HEK293 (cell line): ENCODE data around the gene OTOR.

ENCODE experiments used
- CTCF ChIA-PET: fragments of 350-600 bp; formaldehyde crosslinking; extraction: SDS; loops from one replicate; lab custom pipeline; 2021; ENCODE audit warnings: antibody characterized with exemption; lab: Yijun Ruan, JAX
- POLR2A ChIA-PET: fragments of 300-600 bp; formaldehyde crosslinking; extraction: SDS; loops from one replicate; lab custom pipeline; 2020; ENCODE audit warnings: antibody characterized with exemption, inconsistent platforms; lab: Yijun Ruan, JAX
- H3K27ac ChIP-seq: fragments of 200-500 bp; sonication (Bioruptor generic); 2 replicates; pipeline ENCODE4 v1.5.1; 2014; ENCODE audit warnings: low read depth, low read length, control low read depth, inconsistent platforms; ENCODE audit errors: extremely low read depth
- H3K36me3 ChIP-seq, 2 experiments: fragments of 200-500 bp in 1 of 2; sonication (Bioruptor generic) in 1 of 2; 1 replicate in 1 of 2; 2 replicates in 1 of 2; pipeline ENCODE4 v1.5.1; 2014 to 2017; ENCODE audit warnings: inconsistent platforms in 2 of 2, low read length in 2 of 2; ENCODE audit not compliant: control insufficient read depth in 2 of 2, insufficient read depth in 1 of 2
- H3K4me1 ChIP-seq: fragments of 200-500 bp; sonication (Bioruptor generic); 2 replicates; pipeline ENCODE4 v1.5.1; 2014; ENCODE audit warnings: mild to moderate bottlenecking, low read length, inconsistent platforms; ENCODE audit not compliant: control insufficient read depth, insufficient read depth
- H3K4me3 ChIP-seq: 2 replicates; pipeline ENCODE4 v1.5.1; 2011; ENCODE audit warnings: low read depth, mild to moderate bottlenecking, control low read depth, low read length, moderate library complexity
- H3K9me3 ChIP-seq: fragments of 200-500 bp; sonication (Bioruptor generic); 2 replicates; pipeline ENCODE4 v1.5.1; 2014; ENCODE audit warnings: low read depth, low read length, inconsistent platforms; ENCODE audit not compliant: control insufficient read depth, insufficient read depth
- EGR2 ChIP-seq: fragments of 450-650 bp; formaldehyde crosslinking; IDR thresholded peaks from 2 replicates; pipeline ENCODE4 v1.5.1; 2016; ENCODE audit warnings: low read depth, missing biosample characterization, missing genetic modification characterization
- KLF16 ChIP-seq: fragments of 450-650 bp; formaldehyde crosslinking; IDR thresholded peaks from 2 replicates; pipeline ENCODE4 v1.5.1; 2017; ENCODE audit warnings: missing biosample characterization, missing genetic modification characterization
- KLF9 ChIP-seq: fragments of 450-650 bp; formaldehyde crosslinking; IDR thresholded peaks from 2 replicates; pipeline ENCODE4 v1.5.1; 2016; ENCODE audit warnings: missing biosample characterization, missing genetic modification characterization, low read depth
- MZF1 ChIP-seq: fragments of 450-650 bp; formaldehyde crosslinking; IDR thresholded peaks from 2 replicates; pipeline ENCODE4 v1.5.1; 2017; ENCODE audit warnings: missing biosample characterization, missing genetic modification characterization, borderline replicate concordance
- OVOL3 ChIP-seq: fragments of 450-650 bp; formaldehyde crosslinking; IDR thresholded peaks from 2 replicates; pipeline ENCODE4 v1.5.1; 2016; ENCODE audit warnings: missing biosample characterization, missing genetic modification characterization
- SCRT1 ChIP-seq: fragments of 450-650 bp; formaldehyde crosslinking; IDR thresholded peaks from 2 replicates; pipeline ENCODE4 v1.5.1; 2016; ENCODE audit warnings: missing biosample characterization, missing genetic modification characterization, borderline replicate concordance
- SP2 ChIP-seq: fragments of 450-650 bp; formaldehyde crosslinking; IDR thresholded peaks from 2 replicates; pipeline ENCODE4 v1.5.1; 2016; ENCODE audit warnings: missing biosample characterization, missing genetic modification characterization
- YY2 ChIP-seq: fragments of 450-650 bp; formaldehyde crosslinking; IDR thresholded peaks from 2 replicates; pipeline ENCODE4 v1.5.1; 2016; ENCODE audit warnings: missing biosample characterization, missing genetic modification characterization
- ZEB2 ChIP-seq: fragments of 450-650 bp; formaldehyde crosslinking; IDR thresholded peaks from 2 replicates; pipeline ENCODE4 v1.5.1; 2016; ENCODE audit warnings: missing biosample characterization, missing genetic modification characterization
- ZFP41 ChIP-seq: fragments of 450-650 bp; formaldehyde crosslinking; IDR thresholded peaks from 2 replicates; pipeline ENCODE4 v1.5.1; 2016; ENCODE audit warnings: missing biosample characterization, missing genetic modification characterization, borderline replicate concordance
- ZNF175 ChIP-seq: fragments of 450-650 bp; formaldehyde crosslinking; IDR thresholded peaks from 2 replicates; pipeline ENCODE4 v1.5.1; 2016; ENCODE audit warnings: missing biosample characterization, missing genetic modification characterization
- ZNF184 ChIP-seq: fragments of 450-650 bp; IDR thresholded peaks from 2 replicates; pipeline ENCODE4 v1.5.1; 2018; ENCODE audit warnings: missing biosample characterization, mild to moderate bottlenecking, missing genetic modification characterization
- ZNF324 ChIP-seq: fragments of 450-650 bp; formaldehyde crosslinking; IDR thresholded peaks from 2 replicates; pipeline ENCODE4 v1.5.1; 2016; ENCODE audit warnings: missing biosample characterization, missing genetic modification characterization
- ZNF654 ChIP-seq: fragments of 450-650 bp; formaldehyde crosslinking; IDR thresholded peaks from 2 replicates; pipeline ENCODE4 v1.5.1; 2016; ENCODE audit warnings: low read depth, missing biosample characterization, missing genetic modification characterization
- ZNF76 ChIP-seq: fragments of 450-650 bp; formaldehyde crosslinking; IDR thresholded peaks from 2 replicates; pipeline ENCODE4; 2016; ENCODE audit warnings: low read depth, missing biosample characterization, missing genetic modification characterization, borderline replicate concordance
- ZSCAN30 ChIP-seq: fragments of 450-650 bp; IDR thresholded peaks from 2 replicates; pipeline ENCODE4 v1.5.1; 2018; ENCODE audit warnings: missing biosample characterization, mild to moderate bottlenecking, missing genetic modification characterization, moderate library complexity
- TF ChIP-seq, protein P1 (sequence below): fragments of 450-650 bp; formaldehyde crosslinking; conservative IDR thresholded peaks from 2 replicates; pipeline ENCODE4 v1.5.1; 2016; ENCODE audit warnings: low read depth, missing biosample characterization, missing genetic modification characterization
- TF ChIP-seq, protein P2 (sequence below): fragments of 450-650 bp; formaldehyde crosslinking; IDR thresholded peaks from 2 replicates; pipeline ENCODE4 v1.5.1; 2016; ENCODE audit warnings: missing biosample characterization, missing genetic modification characterization
- TF ChIP-seq, protein P3 (sequence below): fragments of 450-650 bp; formaldehyde crosslinking; IDR thresholded peaks from 2 replicates; pipeline ENCODE4 v1.5.1; 2016; ENCODE audit warnings: missing biosample characterization, missing genetic modification characterization
- TF ChIP-seq, protein P4 (sequence below): fragments of 450-650 bp; formaldehyde crosslinking; IDR thresholded peaks from 2 replicates; pipeline ENCODE4 v1.5.1; 2016; ENCODE audit warnings: missing biosample characterization, missing genetic modification characterization

Gene OTOR

DNA sequence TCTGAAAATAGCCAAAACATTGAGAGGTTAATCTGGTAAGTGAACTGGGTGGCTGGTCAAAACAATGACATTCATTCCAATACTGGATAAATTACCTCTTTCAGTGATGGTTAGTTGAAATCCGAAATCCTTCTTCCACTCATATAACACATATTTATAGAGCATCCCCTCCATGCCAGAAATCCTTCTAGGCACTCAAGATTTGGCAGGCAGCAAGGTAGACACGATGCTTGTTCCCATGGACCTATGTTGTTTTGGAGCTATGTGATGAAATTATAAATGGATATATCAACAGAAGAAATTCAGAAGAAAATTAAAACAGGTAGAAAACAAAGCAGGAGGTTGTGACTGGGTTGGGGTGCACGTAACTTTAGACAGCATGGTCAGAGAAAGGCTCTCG, 44.6 kb upstream of the OTOR start:
- POLR2A ChIA-PET: no interaction called here
- no peaks in the 10 kb centered on the region for H3K36me3 ChIP-seq
- H3K4me1 ChIP-seq: no peaks in the 10 kb centered on the region
- CTCF ChIA-PET: no interaction called here
- H3K4me3 ChIP-seq: no peak overlapping the region
- H3K9me3 ChIP-seq: no peaks in the 10 kb centered on the region
- TF ChIP-seq, protein P1, sequence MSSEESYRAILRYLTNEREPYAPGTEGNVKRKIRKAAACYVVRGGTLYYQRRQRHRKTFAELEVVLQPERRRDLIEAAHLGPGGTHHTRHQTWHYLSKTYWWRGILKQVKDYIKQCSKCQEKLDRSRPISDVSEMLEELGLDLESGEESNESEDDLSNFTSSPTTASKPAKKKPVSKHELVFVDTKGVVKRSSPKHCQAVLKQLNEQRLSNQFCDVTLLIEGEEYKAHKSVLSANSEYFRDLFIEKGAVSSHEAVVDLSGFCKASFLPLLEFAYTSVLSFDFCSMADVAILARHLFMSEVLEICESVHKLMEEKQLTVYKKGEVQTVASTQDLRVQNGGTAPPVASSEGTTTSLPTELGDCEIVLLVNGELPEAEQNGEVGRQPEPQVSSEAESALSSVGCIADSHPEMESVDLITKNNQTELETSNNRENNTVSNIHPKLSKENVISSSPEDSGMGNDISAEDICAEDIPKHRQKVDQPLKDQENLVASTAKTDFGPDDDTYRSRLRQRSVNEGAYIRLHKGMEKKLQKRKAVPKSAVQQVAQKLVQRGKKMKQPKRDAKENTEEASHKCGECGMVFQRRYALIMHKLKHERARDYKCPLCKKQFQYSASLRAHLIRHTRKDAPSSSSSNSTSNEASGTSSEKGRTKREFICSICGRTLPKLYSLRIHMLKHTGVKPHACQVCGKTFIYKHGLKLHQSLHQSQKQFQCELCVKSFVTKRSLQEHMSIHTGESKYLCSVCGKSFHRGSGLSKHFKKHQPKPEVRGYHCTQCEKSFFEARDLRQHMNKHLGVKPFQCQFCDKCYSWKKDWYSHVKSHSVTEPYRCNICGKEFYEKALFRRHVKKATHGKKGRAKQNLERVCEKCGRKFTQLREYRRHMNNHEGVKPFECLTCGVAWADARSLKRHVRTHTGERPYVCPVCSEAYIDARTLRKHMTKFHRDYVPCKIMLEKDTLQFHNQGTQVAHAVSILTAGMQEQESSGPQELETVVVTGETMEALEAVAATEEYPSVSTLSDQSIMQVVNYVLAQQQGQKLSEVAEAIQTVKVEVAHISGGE (tag by site-specific recombination): no peak
- TF ChIP-seq, protein P2, sequence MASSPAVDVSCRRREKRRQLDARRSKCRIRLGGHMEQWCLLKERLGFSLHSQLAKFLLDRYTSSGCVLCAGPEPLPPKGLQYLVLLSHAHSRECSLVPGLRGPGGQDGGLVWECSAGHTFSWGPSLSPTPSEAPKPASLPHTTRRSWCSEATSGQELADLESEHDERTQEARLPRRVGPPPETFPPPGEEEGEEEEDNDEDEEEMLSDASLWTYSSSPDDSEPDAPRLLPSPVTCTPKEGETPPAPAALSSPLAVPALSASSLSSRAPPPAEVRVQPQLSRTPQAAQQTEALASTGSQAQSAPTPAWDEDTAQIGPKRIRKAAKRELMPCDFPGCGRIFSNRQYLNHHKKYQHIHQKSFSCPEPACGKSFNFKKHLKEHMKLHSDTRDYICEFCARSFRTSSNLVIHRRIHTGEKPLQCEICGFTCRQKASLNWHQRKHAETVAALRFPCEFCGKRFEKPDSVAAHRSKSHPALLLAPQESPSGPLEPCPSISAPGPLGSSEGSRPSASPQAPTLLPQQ (tag by site-specific recombination): no peak
- TF ChIP-seq EGR2: no peak
- no peak for TF ChIP-seq KLF16 (tag by site-specific recombination)
- TF ChIP-seq SCRT1 (tag by site-specific recombination): no peak
- H3K27ac ChIP-seq: no peak overlapping the region

DNA sequence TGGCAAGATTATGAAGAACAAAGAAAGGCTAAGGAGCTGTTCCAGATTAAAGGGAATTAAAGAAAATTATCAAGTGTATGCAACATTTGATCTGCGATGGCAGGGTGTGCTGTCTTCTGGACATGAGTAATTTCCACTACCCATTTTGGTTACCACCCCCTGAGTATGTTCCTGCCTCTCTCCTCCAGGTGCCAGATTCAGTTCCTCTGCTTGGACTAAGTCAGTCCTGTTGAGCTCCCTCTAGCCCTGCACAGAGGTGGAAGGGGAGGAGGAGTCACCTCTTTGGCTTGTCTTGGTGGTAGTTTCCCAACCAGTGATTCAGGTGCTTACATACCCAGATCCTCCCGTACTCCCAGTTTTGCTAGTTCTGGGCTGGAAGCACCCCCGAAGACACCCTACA, 40.5 kb upstream of the OTOR start:
- H3K27ac ChIP-seq: no peak overlapping the region
- H3K9me3 ChIP-seq: no peaks in the 10 kb centered on the region
- peaks cover 3% of the 10 kb centered on the region; the same call in 1 of the 2 replicates for H3K4me1 ChIP-seq
- H3K36me3 ChIP-seq: no peaks in the 10 kb centered on the region
- POLR2A ChIA-PET: no interaction called here
- CTCF ChIA-PET: no interaction called here
- H3K4me3 ChIP-seq: no peak overlapping the region
- TF ChIP-seq ZNF654 (tag by site-specific recombination) (no peak), KLF9 (tag by site-specific recombination) (no peak), ZNF324 (no peak), ZEB2 (no peak), OVOL3 (tag by site-specific recombination) (no peak), ZSCAN30 (no peak), YY2 (no peak), ZNF76 (tag by site-specific recombination) (no peak), MZF1 (tag by site-specific recombination) (no peak), SP2 (tag by site-specific recombination) (no peak), ZNF184 (tag by site-specific recombination) (no peak), ZNF175 (no peak), ZFP41 (no peak)
- TF ChIP-seq, protein P3, sequence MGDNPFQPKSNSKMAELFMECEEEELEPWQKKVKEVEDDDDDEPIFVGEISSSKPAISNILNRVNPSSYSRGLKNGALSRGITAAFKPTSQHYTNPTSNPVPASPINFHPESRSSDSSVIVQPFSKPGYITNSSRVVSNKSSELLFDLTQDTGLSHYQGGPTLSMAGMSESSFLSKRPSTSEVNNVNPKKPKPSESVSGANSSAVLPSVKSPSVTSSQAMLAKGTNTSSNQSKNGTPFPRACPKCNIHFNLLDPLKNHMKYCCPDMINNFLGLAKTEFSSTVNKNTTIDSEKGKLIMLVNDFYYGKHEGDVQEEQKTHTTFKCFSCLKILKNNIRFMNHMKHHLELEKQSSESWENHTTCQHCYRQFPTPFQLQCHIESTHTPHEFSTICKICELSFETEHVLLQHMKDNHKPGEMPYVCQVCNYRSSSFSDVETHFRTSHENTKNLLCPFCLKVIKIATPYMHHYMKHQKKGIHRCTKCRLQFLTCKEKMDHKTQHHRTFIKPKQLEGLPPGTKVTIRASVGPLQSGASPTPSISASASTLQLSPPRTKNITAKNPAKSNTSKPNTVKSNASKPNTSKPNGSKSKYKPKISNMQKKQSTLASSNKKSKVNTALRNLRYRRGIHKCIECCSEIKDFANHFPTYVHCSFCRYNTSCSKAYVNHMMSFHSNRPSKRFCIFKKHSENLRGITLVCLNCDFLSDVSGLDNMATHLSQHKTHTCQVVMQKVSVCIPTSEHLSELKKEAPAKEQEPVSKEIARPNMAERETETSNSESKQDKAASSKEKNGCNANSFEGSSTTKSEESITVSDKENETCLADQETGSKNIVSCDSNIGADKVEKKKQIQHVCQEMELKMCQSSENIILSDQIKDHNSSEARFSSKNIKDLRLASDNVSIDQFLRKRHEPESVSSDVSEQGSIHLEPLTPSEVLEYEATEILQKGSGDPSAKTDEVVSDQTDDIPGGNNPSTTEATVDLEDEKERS (tag by site-specific recombination): no peak
- TF ChIP-seq, protein P4, sequence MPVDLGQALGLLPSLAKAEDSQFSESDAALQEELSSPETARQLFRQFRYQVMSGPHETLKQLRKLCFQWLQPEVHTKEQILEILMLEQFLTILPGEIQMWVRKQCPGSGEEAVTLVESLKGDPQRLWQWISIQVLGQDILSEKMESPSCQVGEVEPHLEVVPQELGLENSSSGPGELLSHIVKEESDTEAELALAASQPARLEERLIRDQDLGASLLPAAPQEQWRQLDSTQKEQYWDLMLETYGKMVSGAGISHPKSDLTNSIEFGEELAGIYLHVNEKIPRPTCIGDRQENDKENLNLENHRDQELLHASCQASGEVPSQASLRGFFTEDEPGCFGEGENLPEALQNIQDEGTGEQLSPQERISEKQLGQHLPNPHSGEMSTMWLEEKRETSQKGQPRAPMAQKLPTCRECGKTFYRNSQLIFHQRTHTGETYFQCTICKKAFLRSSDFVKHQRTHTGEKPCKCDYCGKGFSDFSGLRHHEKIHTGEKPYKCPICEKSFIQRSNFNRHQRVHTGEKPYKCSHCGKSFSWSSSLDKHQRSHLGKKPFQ (tag by site-specific recombination): no peak
